HT-29 (cell line): ENCODE results near the gene DSG3. TPM values are rescaled to one million over a fixed set of nuclear protein-coding genes. Genes with fewer than 3 reads are reported as not detected.

Experiments
- DNase-seq: peaks from one replicate; pipeline ENCODE4 v3.0.0-alpha.2; 2015; ENCODE audit warnings: low spot score
- total RNA-seq: library from RNA; depleted of rRNA; stranded (reverse); fragments of >200 nt; shearing (Covaris generic); gene quantifications from 2 replicates; pipeline ENCODE4 v1.2.3, GENCODE V29; 2014; rRNA removed

DSG3 gene
- 0.03 TPM in 1 of 2 replicates, not detected in the other for total RNA-seq

GRCh38 chr18:31447530-31448191 lies at the start of gene DSG3:
Gene DSG3, plus strand, starts transcription at chr18:31447741. Its CDS starts 137 bp downstream, at chr18:31447878.
- peak; percentile 11 for DNase-seq

- DNase-seq = peak; percentile 25
These were observed 49.4 kb upstream of the DSG3 start for GRCh38 chr18:31398191-31398590.

GRCh38 chr18:31399306-31400032 lies 48.1 kb upstream of the DSG3 start:
- DNase-seq = peak; percentile 73

- peak; percentile 86 for DNase-seq
These were observed 46.1 kb upstream of the DSG3 start for GRCh38 chr18:31401156-31402025.

GRCh38 chr18:31402026-31402373 lies 45.5 kb upstream of the DSG3 start:
- DNase-seq = peak; percentile 69

GRCh38 chr18:31403409-31403808 lies 44.1 kb upstream of the DSG3 start:
- no peak for DNase-seq

GRCh38 chr18:31407649-31408048 lies 39.9 kb upstream of the DSG3 start:
- no peak for DNase-seq

GRCh38 chr18:31409276-31409675 lies 38.3 kb upstream of the DSG3 start:
- no peak for DNase-seq

GRCh38 chr18:31410716-31411483 lies 36.6 kb upstream of the DSG3 start:
- DNase-seq = no peak

- no peak for DNase-seq
These were observed 34.4 kb upstream of the DSG3 start for GRCh38 chr18:31413137-31413536.

- DNase-seq = no peak
These were observed 29.7 kb upstream of the DSG3 start for GRCh38 chr18:31417850-31418249.

- peak; percentile 61 for DNase-seq
These were observed 28.0 kb upstream of the DSG3 start for GRCh38 chr18:31419457-31419932.

GRCh38 chr18:31420032-31420431 lies 27.5 kb upstream of the DSG3 start:
- DNase-seq = no peak

GRCh38 chr18:31420524-31420923 lies 27.0 kb upstream of the DSG3 start:
- DNase-seq = no peak

GRCh38 chr18:31424383-31424988 lies 23.1 kb upstream of the DSG3 start:
- peak; percentile 58 for DNase-seq

- DNase-seq = no peak
These were observed 21.5 kb upstream of the DSG3 start for GRCh38 chr18:31426021-31426420.

GRCh38 chr18:31426871-31427406 lies 20.6 kb upstream of the DSG3 start:
- DNase-seq = no peak

- DNase-seq = no peak
These were observed 19.3 kb upstream of the DSG3 start for GRCh38 chr18:31428211-31428610.

- peak; percentile 14 for DNase-seq
These were observed 17.9 kb upstream of the DSG3 start for GRCh38 chr18:31429623-31430022.

- DNase-seq = no peak
These were observed 17.5 kb upstream of the DSG3 start for GRCh38 chr18:31430072-31430471.

- no peak for DNase-seq
These were observed 17.0 kb upstream of the DSG3 start for GRCh38 chr18:31430554-31430953.
